Neutrophil (primary cell): ENCODE measurements around the gene FYN.

Experiments
- H3K27ac ChIP-seq: fragments of 200-600 bp; sonication (generic); 2 replicates; pipeline ENCODE4 v1.5.1; 2016; ENCODE audit warnings: mild to moderate bottlenecking, moderate library complexity
- H3K27me3 ChIP-seq: fragments of 200-600 bp; sonication (generic); 2 replicates; pipeline ENCODE4 v1.6.0; 2016; ENCODE audit warnings: mild to moderate bottlenecking
- H3K36me3 ChIP-seq: fragments of 200-600 bp; sonication (generic); 2 replicates; pipeline ENCODE4 v1.5.1; 2017
- H3K4me1 ChIP-seq, 2 experiments: fragments of 200-600 bp in 1 of 2; sonication (generic) in 1 of 2; 1 replicate in 1 of 2; 2 replicates in 1 of 2; pipeline versions ENCODE4 v1.5.1 to v1.6.1; 2013 to 2016; ENCODE audit warnings: low read depth in 1 of 2, low read length in 1 of 2, mild to moderate bottlenecking in 1 of 2, moderate library complexity in 1 of 2; ENCODE audit not compliant: control insufficient read depth in 1 of 2, insufficient read depth in 1 of 2
- H3K4me3 ChIP-seq, 2 experiments: fragments of 200-600 bp in 1 of 2; sonication (generic) in 1 of 2; 1 replicate in 1 of 2; 2 replicates in 1 of 2; pipeline ENCODE4 v1.5.1; 2013 to 2016; ENCODE audit warnings: low read depth in 1 of 2, low read length in 1 of 2, mild to moderate bottlenecking in 1 of 2, moderate library complexity in 1 of 2
- H3K9me3 ChIP-seq: fragments of 200-600 bp; sonication (generic); 2 replicates; pipeline ENCODE4 v1.5.1; 2016
- TF ChIP-seq, protein P1 (sequence below): fragments of 200-600 bp; sonication (generic); IDR thresholded peaks from 2 replicates; pipeline ENCODE4 v1.5.1; 2016; ENCODE audit warnings: antibody characterized with exemption

Gene FYN

DNA sequence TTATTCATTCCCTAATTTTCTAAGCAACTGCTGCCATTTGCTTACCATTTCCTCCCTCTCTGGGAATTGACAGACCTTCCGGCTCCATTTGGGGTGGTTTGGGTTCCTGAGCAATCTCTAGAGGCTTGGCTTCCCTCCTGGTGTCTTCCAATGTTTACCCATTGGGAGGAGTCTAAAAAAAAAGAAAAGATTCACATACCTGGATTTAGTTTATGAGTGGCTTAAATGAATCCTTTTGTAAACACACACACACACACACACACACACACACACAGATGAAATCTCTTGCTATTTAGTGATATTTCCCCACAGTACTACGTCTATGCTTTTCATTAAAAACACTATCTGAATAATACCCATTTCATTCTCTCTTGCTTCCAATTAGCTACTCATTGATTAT lies 219.3 kb downstream of the FYN start:
- no peak overlapping the region for H3K27ac ChIP-seq
- H3K36me3 ChIP-seq: no peaks in the 10 kb centered on the region
- no peak overlapping the region for H3K4me3 ChIP-seq
- no peaks in the 10 kb centered on the region for H3K9me3 ChIP-seq
- H3K4me1 ChIP-seq: no peaks in the 10 kb centered on the region
- TF ChIP-seq, protein P1, sequence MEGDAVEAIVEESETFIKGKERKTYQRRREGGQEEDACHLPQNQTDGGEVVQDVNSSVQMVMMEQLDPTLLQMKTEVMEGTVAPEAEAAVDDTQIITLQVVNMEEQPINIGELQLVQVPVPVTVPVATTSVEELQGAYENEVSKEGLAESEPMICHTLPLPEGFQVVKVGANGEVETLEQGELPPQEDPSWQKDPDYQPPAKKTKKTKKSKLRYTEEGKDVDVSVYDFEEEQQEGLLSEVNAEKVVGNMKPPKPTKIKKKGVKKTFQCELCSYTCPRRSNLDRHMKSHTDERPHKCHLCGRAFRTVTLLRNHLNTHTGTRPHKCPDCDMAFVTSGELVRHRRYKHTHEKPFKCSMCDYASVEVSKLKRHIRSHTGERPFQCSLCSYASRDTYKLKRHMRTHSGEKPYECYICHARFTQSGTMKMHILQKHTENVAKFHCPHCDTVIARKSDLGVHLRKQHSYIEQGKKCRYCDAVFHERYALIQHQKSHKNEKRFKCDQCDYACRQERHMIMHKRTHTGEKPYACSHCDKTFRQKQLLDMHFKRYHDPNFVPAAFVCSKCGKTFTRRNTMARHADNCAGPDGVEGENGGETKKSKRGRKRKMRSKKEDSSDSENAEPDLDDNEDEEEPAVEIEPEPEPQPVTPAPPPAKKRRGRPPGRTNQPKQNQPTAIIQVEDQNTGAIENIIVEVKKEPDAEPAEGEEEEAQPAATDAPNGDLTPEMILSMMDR: no peak
- no peaks in the 10 kb centered on the region for H3K27me3 ChIP-seq

DNA sequence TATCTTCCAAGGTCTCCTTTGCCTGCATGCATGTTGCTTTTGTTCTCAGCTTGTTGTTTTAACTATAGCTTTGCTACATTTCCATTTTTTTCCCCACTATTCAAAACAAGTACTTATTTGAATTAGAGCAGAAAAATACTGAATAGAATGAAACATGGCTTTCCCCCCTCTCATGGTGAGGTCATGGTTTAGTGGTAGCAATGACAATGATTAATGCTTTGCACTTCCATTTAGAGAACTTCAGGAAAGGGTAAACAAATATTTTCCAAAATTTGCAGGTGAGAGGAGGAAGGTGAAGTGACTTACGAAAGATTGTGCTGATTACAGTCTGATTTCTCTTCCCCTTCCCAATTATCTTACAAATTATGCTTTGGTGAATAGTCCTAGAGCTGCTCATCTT lies 219.8 kb downstream of the FYN start:
- TF ChIP-seq, protein P1: no peak
- H3K36me3 ChIP-seq: no peaks in the 10 kb centered on the region
- H3K4me1 ChIP-seq: no peaks in the 10 kb centered on the region

DNA sequence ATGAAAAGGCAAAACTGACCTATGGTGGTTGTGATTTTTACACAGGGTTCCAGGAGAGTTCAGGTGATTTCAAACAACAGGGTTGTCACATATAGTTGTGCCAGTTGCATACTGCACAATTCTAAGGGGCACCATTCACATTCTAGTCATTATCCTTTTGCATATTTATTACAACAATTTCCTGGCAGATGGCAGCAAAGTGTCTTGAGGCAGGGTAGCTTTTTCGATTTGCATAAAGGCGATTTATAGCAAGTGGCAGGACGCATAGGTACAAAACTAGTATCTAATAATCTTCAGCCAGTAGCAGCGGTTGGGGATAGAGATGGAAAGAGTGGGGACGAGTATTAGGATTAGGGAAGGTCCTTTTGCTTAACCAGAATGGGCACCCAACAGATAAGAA lies 221.1 kb downstream of the FYN start:
- TF ChIP-seq, protein P1: no peak

More for the DNA sequence above, 219.8 kb downstream of the FYN start:
- no peak overlapping the region for H3K4me3 ChIP-seq
- H3K9me3 ChIP-seq: no peaks in the 10 kb centered on the region
- no peaks in the 10 kb centered on the region for H3K27me3 ChIP-seq
- H3K27ac ChIP-seq: no peak overlapping the region

DNA sequence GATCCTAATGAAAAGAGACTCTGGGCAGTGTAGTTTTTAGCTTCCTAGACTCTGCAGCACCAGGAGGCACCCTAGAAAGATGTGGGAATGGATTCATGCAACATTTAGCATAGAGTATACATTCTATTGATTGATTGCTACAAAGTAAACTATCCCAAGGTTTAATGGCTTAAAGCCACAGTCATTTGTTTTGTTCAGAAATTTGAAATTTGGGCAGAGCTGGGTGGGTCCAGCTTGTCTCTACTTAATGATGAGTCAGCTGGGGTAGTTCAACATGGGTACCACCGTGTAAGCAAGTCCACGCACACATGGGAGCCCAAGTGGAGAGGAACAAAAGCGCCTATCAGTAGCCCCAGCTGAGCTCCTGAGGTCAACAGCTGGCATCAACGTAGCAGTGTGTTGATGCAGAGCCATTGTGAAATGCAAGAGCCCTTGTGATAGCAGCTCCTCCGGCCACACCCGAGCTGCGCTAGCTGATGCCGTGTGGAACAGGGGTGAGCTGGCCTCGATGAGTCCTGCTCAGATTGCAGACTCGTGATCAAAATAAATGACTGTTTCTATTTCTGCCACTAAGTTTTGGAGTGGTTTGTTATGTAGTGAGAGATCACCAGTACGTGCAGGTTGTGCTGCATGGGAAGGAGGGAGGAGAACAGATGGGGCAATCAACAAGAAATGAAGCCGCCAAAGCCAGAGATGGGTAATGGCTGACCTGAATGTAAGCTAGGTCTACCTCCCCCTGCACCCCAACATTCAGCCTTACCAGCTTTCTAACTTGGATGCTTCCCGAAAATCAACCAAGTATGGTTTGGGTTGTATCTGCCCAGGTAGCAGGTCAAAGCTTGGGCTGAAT lies 221.8 kb downstream of the FYN start:
- no peaks in the 10 kb centered on the region for H3K36me3 ChIP-seq
- TF ChIP-seq, protein P1: no peak
- no peaks in the 10 kb centered on the region for H3K27me3 ChIP-seq
- no peaks in the 10 kb centered on the region for H3K9me3 ChIP-seq
- H3K27ac ChIP-seq: no peak overlapping the region
- H3K4me3 ChIP-seq: no peak overlapping the region
- H3K4me1 ChIP-seq: no peaks in the 10 kb centered on the region

More for the DNA sequence above, 221.1 kb downstream of the FYN start:
- Histone ChIP-seq H3K4me1 (no peaks in the 10 kb centered on the region), H3K9me3 (no peaks in the 10 kb centered on the region), H3K27me3 (no peaks in the 10 kb centered on the region), H3K27ac (no peak overlapping the region), H3K36me3 (no peaks in the 10 kb centered on the region), H3K4me3 (no peak overlapping the region)

DNA sequence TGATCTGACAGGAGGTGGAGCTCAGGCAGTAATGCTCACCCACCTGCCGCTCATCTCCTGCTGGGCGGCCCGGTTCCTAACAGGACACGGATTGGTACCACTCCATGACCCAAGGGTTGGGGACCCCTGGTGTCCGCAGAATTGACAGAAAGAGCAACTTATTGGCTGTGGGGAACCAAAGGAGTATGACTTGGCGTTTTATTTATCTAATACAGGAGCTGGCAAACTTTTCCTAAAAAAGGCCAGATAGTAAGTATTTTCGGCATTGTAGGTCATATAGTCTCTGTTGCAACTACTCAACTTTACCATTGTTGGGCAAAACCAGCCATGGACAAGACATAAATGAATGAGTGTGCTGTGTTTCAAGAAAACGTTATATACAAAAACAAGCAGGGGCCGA lies 223.2 kb downstream of the FYN start:
- H3K27ac ChIP-seq: no peak overlapping the region
- H3K4me3 ChIP-seq: no peak overlapping the region
- no peaks in the 10 kb centered on the region for H3K27me3 ChIP-seq
- no peaks in the 10 kb centered on the region for H3K4me1 ChIP-seq
- H3K36me3 ChIP-seq: no peaks in the 10 kb centered on the region
- H3K9me3 ChIP-seq: no peaks in the 10 kb centered on the region
- TF ChIP-seq, protein P1: no peak
